Osteocyte (in vitro differentiated cells): ENCODE results near the gene CDK5. TPM values are rescaled to one million over a fixed set of nuclear protein-coding genes. Genes with fewer than 3 reads are reported as not detected.

Experiments used
- DNase-seq: peaks from one replicate; pipeline ENCODE4 v3.0.0; 2021; ENCODE audit warnings: mixed read lengths; ENCODE audit not compliant: unreplicated experiment; ENCODE audit errors: extremely low spot score
- H3K27ac Mint-ChIP-seq: one replicate; pipeline ENCODE4 v1.8.0; 2021; ENCODE audit warnings: mild to moderate bottlenecking, mixed read lengths; ENCODE audit not compliant: unreplicated experiment
- H3K27me3 Mint-ChIP-seq: one replicate; pipeline ENCODE4 v1.8.0; 2021; ENCODE audit warnings: mixed read lengths; ENCODE audit not compliant: unreplicated experiment
- H3K36me3 Mint-ChIP-seq: one replicate; pipeline ENCODE4 v1.8.0; 2021; ENCODE audit warnings: mixed read lengths; ENCODE audit not compliant: unreplicated experiment
- H3K4me1 Mint-ChIP-seq: one replicate; pipeline ENCODE4 v1.8.0; 2021; ENCODE audit warnings: mixed read lengths; ENCODE audit not compliant: unreplicated experiment
- H3K4me3 Mint-ChIP-seq: one replicate; pipeline ENCODE4 v1.8.0; 2021; ENCODE audit warnings: mild to moderate bottlenecking, moderate library complexity, mixed read lengths; ENCODE audit not compliant: unreplicated experiment
- H3K9me3 Mint-ChIP-seq: one replicate; pipeline ENCODE4 v1.8.0; 2021; ENCODE audit warnings: mixed read lengths; ENCODE audit not compliant: unreplicated experiment
- CTCF ChIP-seq: fragments of 200-600 bp; sonication (generic); IDR thresholded peaks from 2 replicates; pipeline ENCODE4 v1.5.0; 2021; ENCODE audit warnings: antibody characterized with exemption, mild to moderate bottlenecking, moderate library complexity
- total RNA-seq: library from RNA; stranded (reverse); gene quantifications from 2 replicates; pipeline ENCODE4 v1.2.1, GENCODE V29; 2021

Gene CDK5
- total RNA-seq, 1 donor from 2014 or later, result 18.8 TPM

GRCh38 chr7:151008143-151008510 lies 49.6 kb downstream of the CDK5 start:
- no peaks in the 10 kb centered on the region for H3K9me3 Mint-ChIP-seq
- no peak overlapping the region for H3K27ac Mint-ChIP-seq
- TF ChIP-seq CTCF, result no peak
- no peak overlapping the region for H3K4me3 Mint-ChIP-seq
- H3K4me1 Mint-ChIP-seq, result peaks cover 24% of the 10 kb centered on the region
- no peaks in the 10 kb centered on the region for H3K36me3 Mint-ChIP-seq
- peaks cover 19% of the 10 kb centered on the region for H3K27me3 Mint-ChIP-seq
- DNase-seq, result no peak

GRCh38 chr7:151007469-151007898 lies 50.2 kb downstream of the CDK5 start:
- no peak for DNase-seq
- no peak for TF ChIP-seq CTCF
- peaks cover 20% of the 10 kb centered on the region for H3K27me3 Mint-ChIP-seq
- no peak overlapping the region for H3K27ac Mint-ChIP-seq
- no peaks in the 10 kb centered on the region for H3K36me3 Mint-ChIP-seq
- peaks cover 22% of the 10 kb centered on the region for H3K4me1 Mint-ChIP-seq
- no peaks in the 10 kb centered on the region for H3K9me3 Mint-ChIP-seq
- H3K4me3 Mint-ChIP-seq, result no peak overlapping the region

GRCh38 chr7:151006590-151007300 lies 51.0 kb downstream of the CDK5 start:
- H3K4me1 Mint-ChIP-seq, result peaks cover 17% of the 10 kb centered on the region
- H3K36me3 Mint-ChIP-seq, result no peaks in the 10 kb centered on the region
- no peak overlapping the region for H3K27ac Mint-ChIP-seq
- H3K9me3 Mint-ChIP-seq, result no peaks in the 10 kb centered on the region
- peaks cover 20% of the 10 kb centered on the region for H3K27me3 Mint-ChIP-seq
- TF ChIP-seq CTCF, result no peak
- H3K4me3 Mint-ChIP-seq, result no peak overlapping the region
- no peak for DNase-seq

- no peak overlapping the region for H3K27ac Mint-ChIP-seq
- TF ChIP-seq CTCF, result no peak
- peaks cover 16% of the 10 kb centered on the region for H3K4me1 Mint-ChIP-seq
- H3K36me3 Mint-ChIP-seq, result no peaks in the 10 kb centered on the region
- DNase-seq, result no peak
- H3K27me3 Mint-ChIP-seq, result peaks cover 20% of the 10 kb centered on the region
- H3K9me3 Mint-ChIP-seq, result no peaks in the 10 kb centered on the region
- H3K4me3 Mint-ChIP-seq, result no peak overlapping the region
These were observed 52.1 kb downstream of the CDK5 start for GRCh38 chr7:151005566-151005965.

Other genes starting within 250 kb of the CDK5 start
- gene AOC1, start 205.4 kb downstream of the CDK5 start, total RNA-seq, result not detected in 2 replicates
- not detected in 2 replicates for gene KCNH2, start 79.6 kb downstream of the CDK5 start, total RNA-seq
- gene NOS3, start 66.9 kb downstream of the CDK5 start, total RNA-seq, result 0.73 TPM in 1 of 2 replicates, not detected in the other
- 0.11 and 0.39 TPM in 2 replicates for gene ATG9B, start 33.4 kb downstream of the CDK5 start, total RNA-seq
- gene ABCB8, start 29.4 kb downstream of the CDK5 start, total RNA-seq, result 38.1 and 39.7 TPM in 2 replicates
- gene ASIC3, start 9.4 kb downstream of the CDK5 start, total RNA-seq, result 3.6 and 5.8 TPM in 2 replicates
- 289 and 297 TPM in 2 replicates for gene SLC4A2, start 1.7 kb upstream of the CDK5 start, total RNA-seq
- gene FASTK, start 22.9 kb upstream of the CDK5 start, total RNA-seq, result 101 and 104 TPM in 2 replicates
- gene TMUB1, start 25.6 kb upstream of the CDK5 start, total RNA-seq, result 26.1 and 30.0 TPM in 2 replicates
- 131 and 135 TPM in 2 replicates for gene AGAP3, start 28.6 kb upstream of the CDK5 start, total RNA-seq
- not detected in 2 replicates for gene GBX1, start 109.8 kb upstream of the CDK5 start, total RNA-seq
- gene ASB10, start 129.4 kb upstream of the CDK5 start, total RNA-seq, result not detected in 2 replicates
- gene H2BK1, start 152.6 kb upstream of the CDK5 start, total RNA-seq, result 1.1 TPM in 1 of 2 replicates, not detected in the other
- gene ABCF2, start 169.3 kb upstream of the CDK5 start, total RNA-seq, result 43.9 and 47.5 TPM in 2 replicates
- gene CHPF2, start 174.6 kb upstream of the CDK5 start, total RNA-seq, result 89.5 and 93.2 TPM in 2 replicates
- gene SMARCD3, start 190.8 kb upstream of the CDK5 start, total RNA-seq, result 88.7 and 96.9 TPM in 2 replicates